Activated CD4-positive, CD25-positive, alpha-beta regulatory T cell treated with anti-CD3 and anti-CD28 coated beads, Interleukin-2, amount 50 U/mL, for 72 hours (primary cell): Measurements from ENCODE around the gene TMEM121B.
A peak's percentile ranks its signal among the peaks of the same experiment; 100 is the strongest.

ENCODE experiments used
- DNase-seq: peaks from one replicate; pipeline ENCODE4 v3.0.0; 2021

Gene TMEM121B

DNA sequence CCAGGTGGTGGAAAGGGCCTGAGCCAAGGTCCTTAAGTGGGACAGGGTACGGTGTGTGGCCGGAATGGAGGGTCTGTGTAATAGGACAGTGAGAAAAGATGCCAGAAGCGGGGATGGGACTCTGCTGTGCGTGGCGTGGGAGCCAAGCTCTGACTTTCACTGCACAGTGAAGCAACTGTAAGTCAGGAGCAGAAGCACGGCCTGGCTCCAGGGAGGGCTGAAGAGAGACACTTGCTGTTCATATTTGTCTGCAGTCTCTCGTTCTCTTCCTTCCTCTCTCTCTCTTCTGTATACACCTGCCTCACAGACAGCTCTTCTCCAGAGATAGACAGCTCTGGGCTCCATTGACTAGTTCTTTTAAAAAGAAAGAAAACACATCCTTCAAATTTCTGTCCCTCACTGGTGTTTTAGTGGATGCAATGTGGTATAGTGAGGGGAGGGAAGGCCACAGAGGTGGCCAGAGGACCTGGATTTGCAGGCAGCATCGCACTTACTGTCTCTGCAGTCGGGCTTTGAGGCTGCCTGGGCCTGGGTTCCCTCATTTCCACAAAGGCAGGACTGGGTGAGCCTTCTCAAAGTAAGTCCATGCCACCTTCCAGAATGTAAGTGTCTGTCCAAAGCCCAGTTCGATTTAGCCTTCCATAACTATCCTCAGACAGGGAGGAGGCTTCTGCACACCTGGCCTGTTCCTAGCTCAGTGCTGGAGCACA is 34.2 kb downstream of the TMEM121B start:
- DNase-seq = no peak

DNA sequence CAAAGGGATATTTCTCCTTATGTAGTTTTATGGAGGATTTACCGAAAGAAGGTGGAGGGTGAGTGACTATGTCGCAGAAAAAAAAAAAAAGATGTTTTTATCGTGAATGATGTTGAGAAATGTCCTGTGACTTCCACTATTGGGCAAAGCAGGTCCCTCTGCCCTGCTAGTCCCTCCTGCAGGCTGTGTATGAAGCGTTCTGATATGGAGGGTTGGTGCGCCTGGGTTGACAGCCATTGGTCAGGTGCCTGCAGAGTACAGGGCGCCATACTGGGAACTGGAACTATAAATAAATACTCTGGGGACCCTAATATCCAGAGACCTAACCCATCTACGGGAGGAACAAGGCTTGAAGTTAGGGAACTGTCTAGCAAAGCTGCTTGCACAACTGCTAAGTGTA is 34.9 kb downstream of the TMEM121B start:
- no peak for DNase-seq

DNA sequence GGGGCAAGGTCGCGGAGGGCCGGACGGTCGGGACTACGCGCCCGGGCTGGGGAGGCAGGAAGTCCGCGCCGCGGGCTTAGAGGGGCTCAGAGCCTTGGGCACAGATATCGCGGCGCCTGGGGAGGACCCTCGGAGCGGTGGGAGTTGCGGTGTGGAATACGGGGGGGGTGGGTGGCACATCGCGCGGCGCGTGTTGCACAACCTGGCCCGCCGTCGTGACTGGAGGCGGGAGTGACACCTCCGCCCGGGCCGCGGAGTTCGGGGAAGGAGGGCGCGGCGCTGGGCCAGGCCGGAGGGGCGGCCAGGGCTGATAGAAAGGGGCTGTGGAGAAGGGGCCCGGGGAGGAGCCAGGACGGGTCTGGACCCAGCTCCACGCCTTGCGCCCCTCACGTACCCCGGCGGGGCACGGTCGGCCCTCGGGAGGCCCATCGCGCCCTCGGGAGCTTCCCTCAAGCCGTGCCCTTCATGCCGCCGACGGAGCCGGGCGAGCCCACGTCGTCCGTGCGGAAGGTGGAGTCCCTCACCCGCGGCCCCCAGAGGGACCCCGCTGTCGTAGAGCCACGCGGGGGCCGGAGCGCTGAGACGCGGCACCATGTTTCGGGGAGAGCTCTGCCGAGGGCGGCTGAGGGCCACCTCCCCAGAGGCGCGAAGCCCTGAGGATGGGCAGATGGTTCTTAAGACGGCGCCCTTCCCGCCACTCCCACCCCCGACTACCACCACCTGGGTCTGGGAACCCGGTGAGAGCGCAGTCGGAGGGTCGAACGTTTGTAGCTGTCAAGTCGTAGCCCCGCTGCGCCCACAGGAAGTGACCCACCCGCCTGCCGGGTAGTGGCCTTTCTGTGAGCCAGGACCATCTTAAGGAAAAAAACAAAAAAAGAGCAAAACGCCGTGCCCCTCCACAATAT is 35.6 kb downstream of the TMEM121B start:
- peak; percentile 49 for DNase-seq

DNA sequence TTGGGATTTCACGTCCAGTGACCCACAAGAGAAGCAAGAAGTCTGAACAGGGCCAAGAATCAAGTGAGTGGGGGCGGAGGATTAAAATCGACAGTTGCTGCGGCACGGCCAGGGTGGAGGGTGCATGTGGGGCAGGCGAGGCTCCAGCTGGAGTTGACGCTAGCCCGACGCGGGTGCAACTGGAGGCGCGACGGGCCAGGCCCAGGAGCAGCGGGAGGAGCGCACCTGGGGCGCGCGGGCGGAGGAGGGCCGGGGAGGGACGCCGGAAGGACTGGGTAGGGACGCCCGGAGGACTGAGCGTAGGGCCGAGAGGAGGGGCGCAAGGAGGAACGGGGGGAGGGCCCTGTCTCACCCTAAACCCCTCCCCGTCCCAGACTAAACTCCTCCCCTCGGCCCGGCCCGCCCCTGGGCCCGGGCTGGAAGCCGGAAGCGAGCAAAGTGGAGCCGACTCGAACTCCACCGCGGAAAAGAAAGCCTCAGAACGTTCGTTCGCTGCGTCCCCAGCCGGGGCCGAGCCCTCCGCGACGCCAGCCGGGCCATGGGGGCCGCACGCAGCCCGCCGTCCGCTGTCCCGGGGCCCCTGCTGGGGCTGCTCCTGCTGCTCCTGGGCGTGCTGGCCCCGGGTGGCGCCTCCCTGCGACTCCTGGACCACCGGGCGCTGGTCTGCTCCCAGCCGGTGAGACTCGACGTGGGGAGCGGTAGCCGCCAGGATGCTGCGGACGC is 36.4 kb downstream of the TMEM121B start, which contains the start of gene IL17RA:
IL17RA (plus strand) TSS at position 447 of the 723 bp plus-strand sequence; CDS start at position 539, 92 bp downstream.
- DNase-seq = peak; percentile 97

DNA sequence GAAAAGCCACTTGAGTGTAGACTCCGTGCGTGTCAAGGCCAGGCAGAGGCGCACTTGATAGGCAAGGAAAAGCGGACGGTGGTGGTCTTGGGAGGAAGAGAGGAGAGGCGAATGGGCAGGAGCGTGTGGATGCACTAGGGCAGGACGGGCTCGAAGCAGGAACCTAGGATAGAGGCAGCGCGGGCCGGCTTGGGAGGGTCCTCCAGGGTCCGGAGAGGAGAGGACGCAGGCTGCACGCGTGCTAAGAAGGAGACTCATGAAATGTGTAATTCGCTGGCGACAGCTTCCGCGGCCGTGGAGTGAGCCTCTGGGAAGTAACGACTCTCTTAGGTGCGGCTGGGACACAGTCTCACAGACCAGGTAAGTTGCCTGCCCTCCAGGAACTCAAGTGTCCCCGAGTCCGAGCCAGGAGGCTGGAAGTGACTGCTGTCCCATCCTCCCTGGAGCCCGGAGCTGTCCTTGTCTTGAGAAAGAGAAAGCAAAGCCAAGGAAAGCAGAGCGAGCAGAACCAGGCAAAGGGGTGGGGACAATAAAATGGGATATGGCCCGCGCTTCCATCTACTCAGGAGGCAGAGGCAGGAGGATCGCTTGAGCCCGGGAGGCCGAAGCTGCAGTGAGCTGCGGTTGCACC is 37.2 kb downstream of the TMEM121B start:
- DNase-seq = no peak

DNA sequence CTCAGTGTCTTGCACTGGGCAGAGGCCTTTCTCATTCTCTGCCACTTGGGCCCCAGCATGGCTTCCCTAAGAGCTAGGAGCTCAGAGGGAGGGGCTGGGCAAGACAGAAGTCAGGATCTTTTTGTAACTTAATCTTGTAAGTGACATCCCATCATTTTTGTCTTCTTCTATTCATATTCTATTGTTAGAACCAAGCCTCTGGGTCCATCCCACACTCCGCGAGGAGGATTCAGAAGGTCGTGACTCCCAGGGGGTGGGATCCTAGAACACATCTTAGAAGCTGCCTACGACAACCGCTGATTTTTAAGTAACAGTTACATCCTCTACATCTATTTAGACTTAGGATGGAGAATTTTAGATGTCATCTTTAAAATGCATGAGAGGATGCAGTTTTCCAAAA is 37.9 kb downstream of the TMEM121B start:
- no peak for DNase-seq

DNA sequence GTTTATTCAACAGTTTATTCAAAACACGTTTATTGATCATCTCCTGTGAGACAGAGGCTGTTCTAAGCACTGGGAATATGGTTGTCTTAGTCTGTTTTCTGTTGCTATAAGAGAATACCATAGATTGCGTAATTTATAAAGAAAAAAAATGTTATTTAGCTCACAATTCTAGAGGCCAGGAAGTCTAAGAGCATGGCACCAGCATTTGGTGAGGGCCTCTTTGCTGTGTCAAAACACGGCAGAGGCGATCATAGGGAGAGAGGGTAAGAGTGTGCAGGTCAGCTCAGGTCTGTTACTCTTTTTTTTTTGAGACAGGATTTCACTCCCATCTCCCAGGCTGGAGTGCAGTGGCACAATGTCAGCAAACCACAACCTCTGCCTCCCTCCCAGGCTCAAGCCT is 41.6 kb downstream of the TMEM121B start:
- no peak for DNase-seq

DNA sequence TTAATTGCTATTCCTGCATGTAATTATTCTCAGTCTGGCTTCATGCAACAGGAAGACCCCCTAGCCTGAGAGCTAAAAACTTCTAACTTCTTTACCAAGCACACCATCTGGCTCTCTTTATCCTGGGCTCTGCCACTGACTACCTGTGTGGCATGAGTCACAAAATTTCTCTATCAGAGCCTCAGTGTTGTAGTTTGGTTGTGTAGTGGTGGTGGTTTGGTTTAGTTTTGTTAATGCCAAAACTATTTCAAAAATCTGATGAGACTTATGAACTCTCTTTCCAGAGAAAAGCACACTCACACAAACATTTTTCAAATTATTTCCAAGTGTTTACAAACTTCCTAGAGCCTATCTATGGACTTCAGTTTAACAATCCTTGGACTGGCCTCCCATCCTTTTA is 43.9 kb downstream of the TMEM121B start:
- DNase-seq = no peak

DNA sequence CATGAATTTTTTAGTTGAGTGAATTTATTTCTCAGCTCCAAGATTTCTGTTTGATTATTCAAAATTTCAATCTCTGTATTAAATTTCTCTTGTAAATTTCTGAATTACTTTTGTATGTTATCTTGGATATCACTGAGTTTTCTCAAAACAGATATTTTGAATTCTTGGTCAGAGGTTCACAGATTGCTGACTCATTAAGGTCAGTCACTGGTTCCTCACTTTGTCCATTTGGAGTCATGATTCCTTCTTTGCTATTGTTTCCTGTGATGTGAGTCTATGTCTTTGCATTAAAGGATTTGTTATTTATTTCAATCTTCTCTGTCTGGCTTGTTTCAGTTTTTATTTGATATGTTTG is 46.5 kb downstream of the TMEM121B start:
- no peak for DNase-seq

DNA sequence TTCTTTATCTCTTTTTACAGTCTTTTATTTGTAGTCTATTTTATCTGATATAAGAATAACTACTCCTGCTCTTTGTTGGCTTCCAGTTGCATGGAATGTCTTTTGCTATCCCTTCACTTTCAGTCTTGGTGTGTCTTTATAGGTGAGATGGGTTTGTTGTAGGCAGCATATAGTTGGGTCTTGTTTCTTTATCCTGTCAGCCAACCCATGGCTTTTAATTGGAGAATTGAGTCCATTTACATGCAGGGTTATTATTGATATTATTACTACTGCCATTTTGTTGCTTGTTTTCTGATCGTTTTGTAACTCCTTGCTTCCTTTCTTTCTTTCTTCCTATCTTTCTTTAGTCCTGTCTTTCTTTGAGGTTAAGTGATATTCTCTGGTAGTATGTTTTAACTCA is 48.3 kb downstream of the TMEM121B start:
- DNase-seq = no peak
